Glomerular endothelial cell (primary cell): ENCODE data around the gene ANXA9. TPM values are rescaled to one million over a fixed set of nuclear protein-coding genes. Genes with fewer than 3 reads are reported as not detected.

Experiments used
- DNase-seq: peaks from one replicate; pipeline ENCODE4 v3.0.0-alpha.2; 2011; ENCODE audit warnings: low read depth, low spot score; ENCODE audit errors: extremely low read depth
- total RNA-seq: library from RNA; depleted of rRNA; stranded (reverse); fragments of >200 nt; gene quantifications from 2 replicates; pipeline ENCODE4 v1.2.3, GENCODE V29; 2015

ANXA9 gene, protein sequence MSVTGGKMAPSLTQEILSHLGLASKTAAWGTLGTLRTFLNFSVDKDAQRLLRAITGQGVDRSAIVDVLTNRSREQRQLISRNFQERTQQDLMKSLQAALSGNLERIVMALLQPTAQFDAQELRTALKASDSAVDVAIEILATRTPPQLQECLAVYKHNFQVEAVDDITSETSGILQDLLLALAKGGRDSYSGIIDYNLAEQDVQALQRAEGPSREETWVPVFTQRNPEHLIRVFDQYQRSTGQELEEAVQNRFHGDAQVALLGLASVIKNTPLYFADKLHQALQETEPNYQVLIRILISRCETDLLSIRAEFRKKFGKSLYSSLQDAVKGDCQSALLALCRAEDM
- 0.19 TPM in 1 of 2 replicates, not detected in the other for total RNA-seq

DNA sequence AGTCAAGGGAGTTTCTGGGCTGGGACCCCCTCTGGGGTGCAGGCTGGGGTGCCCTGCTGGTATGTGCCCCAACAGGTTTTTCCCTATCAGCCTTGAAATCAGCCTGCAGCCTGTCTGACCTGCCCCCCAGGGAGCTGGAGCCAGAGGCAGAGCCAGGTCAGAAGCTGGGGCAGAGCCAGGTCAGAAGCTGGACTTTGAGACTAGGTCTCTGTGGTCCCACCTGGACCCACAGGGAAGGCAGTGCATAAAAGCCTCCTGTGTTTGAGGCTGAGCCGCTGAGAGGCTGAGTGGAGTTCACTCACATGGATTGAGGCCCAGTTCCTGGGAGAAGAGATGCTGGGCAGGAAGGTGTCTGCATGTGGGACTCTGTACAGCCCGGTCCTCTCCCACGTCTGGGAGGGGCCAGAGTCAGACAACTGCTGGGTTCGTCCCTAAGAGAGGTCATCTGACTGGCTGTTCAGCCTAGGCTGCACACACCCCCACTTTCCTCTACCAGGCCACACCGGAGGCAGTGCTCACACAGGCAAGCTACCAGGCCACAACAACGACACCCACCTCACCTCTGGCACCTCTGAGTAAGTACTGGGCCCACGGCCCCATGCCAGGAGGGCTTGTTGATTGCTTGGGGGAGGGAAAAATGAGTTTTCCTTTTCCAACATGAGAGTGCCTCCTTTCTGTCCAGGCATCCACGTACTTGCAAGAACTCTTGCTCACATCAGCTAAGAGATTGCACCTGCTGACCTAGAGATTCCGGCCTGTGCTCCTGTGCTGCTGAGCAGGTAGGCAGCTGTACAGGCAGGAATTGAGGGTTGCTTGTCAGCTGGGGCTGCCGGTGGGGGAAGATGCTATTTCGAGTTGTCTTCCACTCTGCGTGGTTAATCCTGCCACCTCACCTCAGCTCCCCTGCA is at the start of gene ANXA9:
ANXA9 (plus strand) TSS at position 488 of the 908 bp plus-strand sequence. CDS start 814 bp downstream, outside the sequence.
- DNase-seq = no peak

DNA sequence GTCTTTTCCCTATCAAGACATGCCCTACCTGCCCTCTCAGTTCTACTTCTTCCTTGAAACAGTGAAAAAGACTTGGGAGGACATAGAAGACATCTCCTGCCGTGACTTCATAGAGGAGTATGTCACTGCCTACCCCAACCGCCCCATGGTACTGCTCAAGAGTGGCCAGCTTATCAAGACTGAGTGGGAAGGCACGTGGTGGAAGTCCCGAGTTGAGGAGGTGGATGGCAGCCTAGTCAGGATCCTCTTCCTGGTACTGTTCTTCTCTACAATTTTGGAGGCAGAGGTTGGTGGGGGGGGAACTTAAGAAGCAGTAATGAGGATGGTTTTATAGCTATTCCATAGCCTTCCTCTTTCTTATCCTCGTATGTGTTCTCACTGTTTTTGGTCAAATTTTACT is 37.2 kb upstream of the ANXA9 start:
- DNase-seq = no peak

DNA sequence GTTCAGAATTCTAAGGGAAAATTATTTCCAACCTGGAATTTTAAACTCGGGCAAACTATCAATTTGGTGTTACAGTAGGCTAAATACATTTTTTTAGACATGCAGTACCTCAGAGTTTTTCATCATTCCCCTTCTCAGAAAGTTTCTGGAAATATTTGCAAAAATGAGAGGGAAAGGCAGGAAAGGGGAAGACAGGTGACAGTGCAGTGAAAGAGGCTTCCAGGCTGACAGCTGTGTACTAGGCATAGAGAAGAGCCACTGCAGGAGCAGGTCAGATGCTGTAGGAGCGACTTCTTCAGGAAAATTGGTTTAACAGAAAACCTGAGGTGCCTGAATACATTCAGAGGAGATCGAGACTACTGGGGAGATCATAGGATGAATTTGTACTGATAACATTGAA is 27.4 kb upstream of the ANXA9 start:
- DNase-seq = no peak

DNA sequence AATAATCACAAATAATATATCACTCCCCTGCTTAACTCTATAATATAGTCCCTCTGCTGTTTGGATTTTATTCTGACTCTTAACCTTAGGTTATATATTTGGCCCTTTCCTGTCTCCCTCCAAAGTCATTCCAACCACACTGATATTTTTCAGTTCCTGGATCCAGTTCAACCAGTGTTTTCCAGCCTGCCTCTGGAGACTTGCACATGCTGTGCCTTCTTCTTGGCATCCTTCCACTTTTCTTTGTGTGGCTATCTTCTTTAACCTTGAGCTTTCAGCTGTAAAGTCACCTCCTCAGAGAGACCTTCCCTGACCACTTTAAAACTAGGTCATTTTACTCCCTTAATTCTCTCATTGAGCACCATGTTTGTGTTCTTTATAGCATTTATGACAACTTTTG is 26.8 kb upstream of the ANXA9 start:
- no peak for DNase-seq

DNA sequence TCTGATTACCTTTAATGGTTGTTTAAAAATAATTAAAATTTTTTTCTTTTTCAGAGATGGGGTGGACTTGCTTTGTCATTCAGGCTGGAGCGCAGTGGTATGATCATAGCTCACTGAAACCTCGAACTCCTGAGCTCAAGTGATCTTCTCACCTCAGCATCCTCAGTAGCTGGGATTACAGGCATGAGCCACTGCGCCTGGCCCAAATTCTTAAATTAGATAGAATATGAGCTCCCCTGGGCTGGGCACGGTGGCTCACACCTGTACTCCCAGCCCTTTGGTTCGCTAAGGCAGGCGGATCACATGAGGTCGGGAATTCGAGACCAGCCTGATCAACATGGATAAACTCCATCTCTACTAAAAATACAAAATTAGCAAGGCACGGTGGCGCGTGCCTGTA is 24.4 kb upstream of the ANXA9 start:
- no peak for DNase-seq

DNA sequence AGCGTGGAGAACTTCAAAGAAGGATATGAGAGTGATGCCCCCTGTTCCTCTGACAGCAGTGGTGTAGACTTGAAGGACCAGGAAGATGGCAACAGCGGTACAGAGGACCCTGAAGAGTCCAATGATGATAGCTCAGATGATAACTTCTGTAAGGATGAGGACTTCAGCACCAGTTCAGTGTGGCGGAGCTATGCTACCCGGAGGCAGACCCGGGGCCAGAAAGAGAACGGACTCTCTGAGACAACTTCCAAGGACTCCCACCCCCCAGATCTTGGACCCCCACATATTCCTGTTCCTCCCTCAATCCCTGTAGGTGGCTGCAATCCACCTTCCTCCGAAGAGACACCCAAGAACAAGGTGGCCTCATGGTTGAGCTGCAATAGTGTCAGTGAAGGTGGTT is 21.4 kb upstream of the ANXA9 start:
- DNase-seq = no peak

DNA sequence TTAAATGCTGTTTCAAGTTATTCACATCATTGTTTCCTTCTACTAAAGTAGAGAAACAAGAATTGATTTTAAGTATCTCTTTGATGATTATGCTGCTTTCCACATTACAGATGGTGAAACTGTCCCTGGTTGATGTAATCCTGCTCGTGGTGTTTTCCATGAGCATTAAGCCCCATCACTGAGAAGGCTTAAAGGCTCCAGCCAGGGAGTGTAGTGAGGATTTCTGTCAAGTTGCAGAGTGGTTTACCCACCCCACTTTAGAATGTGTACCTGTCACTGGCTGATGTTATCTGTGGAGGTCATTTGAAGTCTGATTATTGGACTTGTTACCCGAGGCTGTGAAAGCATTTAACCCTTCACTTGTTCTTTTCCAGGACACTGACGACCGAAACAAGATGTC is 20.3 kb upstream of the ANXA9 start:
- DNase-seq = no peak

DNA sequence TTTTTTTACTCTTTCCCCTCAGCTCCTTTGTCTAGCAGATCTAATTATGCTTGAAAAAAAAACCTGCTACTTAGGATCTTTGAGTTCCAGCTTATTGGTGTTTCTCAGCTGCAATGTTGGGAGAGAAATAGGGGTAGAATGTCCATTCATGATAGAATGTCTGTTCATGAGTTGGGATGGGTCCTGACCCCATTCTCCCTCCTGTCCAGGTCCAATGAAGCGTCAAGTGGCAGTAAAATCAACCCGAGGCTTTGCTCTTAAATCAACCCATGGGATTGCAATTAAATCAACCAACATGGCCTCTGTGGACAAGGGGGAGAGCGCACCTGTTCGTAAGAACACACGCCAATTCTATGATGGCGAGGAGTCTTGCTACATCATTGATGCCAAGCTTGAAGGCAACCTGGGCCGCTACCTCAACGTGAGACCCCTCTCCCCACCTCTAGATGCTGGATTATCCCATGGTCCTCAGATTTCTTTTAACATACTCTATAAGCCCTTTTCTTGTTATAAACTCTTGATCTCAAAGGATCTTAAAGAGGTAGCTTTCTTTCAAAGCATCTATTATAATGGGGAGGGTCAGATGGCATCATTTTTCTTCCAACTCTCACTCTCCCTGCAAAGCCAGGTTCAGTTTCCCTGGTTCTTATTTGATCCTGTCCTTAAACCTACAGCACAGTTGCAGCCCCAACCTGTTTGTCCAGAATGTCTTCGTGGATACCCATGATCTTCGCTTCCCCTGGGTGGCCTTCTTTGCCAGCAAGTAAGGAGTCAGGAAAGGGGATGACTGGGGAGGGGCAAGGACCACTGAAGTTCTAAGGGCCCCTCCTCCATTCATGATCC is 18.6 kb upstream of the ANXA9 start:
- DNase-seq = no peak

DNA sequence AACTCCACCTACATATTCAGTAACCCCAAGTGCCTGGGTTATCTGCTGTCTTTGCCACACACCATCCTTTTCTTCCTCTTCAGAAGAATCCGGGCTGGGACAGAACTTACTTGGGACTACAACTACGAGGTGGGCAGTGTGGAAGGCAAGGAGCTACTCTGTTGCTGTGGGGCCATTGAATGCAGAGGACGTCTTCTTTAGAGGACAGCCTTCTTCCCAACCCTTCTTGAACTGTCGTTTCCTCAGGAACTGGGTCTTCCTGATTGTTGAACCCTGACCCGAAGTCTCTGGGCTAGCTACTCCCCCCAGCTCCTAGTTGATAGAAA is 18.0 kb upstream of the ANXA9 start:
- DNase-seq = no peak

DNA sequence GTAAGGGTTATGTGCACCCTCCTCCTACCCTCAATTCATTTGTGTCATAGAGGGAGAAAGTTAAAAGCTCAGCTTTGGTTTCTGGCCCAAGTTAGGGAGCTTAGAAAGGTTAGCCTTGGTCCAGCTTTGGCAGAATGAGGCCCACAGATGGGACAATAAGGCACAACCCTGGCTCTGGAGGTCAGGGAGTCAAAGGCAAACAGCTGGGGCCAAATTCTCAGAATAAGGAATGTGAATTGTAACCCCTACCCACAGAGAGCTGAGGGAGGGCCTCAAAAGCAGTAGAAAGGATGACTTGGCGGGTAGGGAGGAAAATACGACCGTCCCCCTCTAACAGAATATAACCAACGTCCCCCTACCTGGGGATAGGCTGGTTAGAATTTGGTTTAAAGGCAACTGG is 16.5 kb upstream of the ANXA9 start:
- DNase-seq = no peak

DNA sequence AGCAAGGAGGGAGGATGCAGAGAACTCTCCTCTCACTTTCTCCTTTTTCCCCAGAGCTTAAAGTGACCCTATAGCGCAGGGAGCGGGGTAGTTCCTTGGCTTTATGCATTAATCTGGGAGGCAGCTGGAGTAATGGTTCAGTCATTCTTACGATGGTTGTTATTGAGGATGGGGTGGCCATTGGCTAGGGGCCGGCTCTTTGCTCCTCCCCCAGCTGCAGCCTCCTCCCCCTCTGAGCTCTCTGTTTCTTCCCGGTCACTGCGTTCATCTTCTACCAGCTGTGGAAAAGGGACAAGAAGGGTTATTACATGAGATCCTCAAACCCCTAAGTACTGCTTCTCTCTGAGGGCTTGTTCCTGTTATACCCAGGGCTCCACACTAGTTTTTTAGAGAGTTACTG is 16.1 kb upstream of the ANXA9 start:
- no peak for DNase-seq

DNA sequence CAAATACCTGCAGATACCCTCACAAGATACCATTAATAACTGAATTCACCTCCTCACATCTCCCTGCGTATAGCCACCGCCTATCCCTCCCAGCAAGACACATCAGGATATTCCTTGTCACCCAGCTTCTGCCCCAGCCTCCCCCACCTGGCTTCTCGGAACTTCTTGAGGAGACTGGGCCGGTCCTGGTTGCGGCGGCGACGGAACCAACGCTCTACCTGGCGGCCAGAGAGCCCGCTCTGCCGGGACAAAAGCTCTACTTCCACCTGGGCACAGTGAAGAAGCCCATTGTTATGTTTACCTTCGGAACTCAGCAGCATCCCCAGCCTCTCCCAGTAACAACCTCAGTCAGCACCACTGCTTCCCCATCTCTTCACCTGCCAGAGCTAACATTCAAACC is 14.2 kb upstream of the ANXA9 start:
- DNase-seq = no peak

DNA sequence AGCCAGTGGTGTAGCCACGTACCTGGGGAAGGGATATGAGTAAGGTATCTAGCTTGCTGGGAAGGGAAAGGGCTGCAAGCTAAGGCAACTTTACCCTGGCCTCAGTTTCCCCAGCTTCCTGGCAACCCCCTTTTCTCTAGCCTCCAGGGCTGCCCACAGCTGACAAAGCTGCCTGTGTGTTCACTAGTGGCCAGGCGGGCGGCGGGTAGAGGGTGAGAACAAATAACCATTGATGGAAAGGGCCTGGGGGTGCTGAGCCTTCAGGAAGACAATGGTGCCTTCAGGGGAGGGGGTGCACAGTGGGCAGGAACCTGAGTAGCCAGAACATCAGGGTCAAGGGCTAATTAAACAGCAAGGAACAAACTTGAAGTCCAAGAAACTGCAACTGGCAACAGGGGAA is 13.6 kb upstream of the ANXA9 start:
- DNase-seq = no peak

DNA sequence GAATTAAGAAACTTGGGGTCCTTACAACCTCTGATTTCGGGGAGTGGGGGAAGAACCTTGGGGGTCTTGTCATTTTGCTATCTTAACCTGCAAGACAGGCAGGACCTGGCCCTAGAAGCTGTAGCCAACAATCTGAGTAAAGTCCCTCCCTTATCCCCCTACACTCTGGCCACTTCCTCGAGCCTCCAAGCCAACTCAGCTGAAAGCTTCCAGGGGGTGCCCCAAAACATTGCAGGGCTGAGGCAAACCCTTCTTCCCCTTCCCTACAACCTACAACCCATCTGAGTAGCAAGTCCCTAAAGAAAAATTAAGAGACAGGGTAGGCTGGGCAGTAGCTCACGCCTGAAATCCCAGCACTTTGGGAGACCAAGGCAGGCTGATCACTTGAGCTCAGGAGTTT is 12.5 kb upstream of the ANXA9 start:
- DNase-seq = no peak

DNA sequence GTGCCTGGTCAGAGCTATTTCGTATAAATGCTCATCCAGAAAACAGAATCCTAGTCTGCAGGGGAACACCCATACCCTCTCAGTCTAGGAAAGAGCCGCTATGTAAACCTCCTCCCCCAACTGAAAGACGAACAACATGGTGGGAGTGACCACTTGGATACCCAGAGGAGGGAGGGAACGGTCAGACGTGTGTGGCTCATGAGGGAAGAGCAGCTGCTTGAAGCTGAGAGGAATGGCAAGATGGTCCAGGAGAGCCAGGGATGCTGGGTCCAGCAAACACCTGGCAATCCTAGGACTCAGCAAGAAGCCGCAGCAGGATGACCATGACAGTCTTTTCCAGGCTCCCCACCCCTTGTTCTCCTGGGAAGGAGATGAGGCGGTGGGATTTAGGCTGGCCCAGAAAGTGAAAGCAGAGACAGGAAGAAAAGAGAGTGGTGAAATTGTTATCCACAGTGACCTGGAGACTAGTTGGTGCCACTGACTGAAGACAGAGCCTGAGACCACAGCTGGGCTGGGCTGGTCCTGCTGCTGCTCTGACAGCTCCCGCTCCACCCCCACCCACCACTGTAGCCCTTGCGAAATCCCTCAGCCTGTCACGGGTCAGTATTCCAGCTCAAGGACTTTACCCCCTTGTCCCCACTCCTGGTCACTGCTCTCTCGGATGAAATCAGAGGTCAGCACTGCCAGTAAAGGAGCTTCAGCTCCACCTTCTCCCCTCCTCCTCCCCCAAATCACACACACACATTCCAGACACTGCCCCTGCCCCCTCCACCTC is 11.1 kb upstream of the ANXA9 start:
- no peak for DNase-seq

DNA sequence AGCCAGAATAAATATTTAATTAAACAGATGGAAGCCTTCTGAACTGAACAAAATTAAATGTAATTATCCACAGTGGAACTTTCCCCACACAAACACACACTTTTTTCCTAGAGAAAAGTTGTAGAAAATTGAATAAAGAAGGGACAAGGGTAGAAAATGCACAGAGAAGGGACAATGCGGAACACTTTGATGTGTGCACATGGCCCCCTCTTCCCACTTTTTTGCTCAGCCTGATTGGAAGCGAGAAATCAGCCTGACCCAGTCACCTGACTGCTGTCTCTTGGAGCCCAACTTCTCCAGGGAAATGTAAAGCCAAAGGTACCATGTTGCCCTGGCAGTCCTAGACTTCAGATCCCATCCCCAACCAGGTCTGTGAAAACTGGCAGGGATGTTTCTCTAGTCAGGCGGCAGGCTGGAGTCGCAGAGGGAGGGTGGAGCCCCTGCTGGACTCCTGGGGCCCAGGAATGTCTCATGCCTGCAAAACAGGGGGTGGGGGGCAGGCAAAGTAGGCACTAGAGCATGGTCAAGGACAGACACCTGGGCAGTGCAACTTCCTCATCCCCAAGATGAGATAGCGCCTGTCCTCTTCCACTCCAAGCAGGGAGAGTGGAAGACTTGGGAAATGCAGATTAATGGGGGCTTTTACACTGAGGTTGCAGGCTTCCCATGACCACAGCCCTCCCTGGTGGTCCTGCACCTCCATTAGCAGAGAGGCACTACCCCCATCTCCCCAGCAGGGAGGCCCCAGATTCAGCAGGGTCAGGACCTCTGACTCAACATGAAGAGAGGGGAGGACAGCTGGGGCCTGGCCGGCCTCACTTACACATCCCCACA is 10.3 kb upstream of the ANXA9 start:
- no peak for DNase-seq

DNA sequence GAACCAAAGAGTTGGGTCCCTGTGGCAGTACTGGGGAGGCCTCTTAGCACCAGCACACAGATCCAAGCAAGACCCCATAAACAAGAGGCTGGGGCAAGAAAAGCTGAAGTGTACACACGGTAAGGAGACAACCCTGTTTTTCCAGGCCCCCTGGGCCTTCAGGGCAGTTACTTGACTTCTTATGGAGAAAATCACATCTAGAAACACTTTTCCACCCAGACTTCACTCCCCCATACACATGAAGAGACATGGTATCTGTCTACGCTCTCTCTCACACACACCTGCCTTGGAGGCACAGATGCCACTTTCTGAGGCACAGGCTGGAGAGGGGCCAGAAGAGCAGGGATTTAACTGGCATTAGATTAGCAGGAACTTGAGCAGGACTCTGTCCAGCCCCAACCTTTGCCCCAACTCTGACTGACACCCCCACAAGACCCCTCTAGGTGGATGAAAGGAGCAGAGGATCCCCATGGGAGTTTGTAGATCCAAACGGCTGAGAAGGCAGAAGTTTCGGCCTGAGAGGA is 9.6 kb upstream of the ANXA9 start:
- DNase-seq = no peak

DNA sequence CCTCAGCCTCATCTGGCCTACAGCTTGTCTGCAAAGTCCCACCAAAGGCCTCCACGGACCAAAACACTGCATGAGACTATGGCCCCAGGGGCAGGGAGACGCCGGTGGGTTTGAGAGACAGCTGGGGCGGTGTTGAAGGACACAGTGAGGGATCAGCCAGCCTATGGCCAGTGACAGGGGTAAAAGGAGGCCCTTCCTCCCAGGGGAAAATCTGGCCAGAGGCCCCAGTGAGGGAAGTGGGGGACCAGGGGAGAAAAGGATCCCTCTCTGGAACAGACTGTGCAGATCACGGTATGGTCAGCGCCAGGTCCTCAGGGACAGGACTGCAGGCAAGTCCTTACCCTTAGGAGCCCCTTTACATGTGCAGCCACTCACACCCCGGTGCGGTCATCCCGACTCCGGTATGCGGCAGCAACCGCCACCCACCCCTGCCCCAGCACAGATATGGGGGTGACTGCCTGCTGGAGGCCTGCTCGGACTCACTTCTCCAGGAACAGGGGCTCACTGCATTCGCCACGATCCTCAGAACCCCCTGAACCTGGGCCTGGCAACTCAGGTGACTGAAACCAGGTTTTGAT is 8.7 kb upstream of the ANXA9 start:
- DNase-seq = no peak
